HG03342 (cell line): ENCODE measurements around the gene FOXL1.

Source experiments
- ATAC-seq: cut with Tn5 transposase; IDR thresholded peaks from one replicate; pipeline ENCODE4 v1.9.1; 2021; ENCODE audit warnings: mild to moderate bottlenecking, moderate library complexity; ENCODE audit not compliant: unreplicated experiment

The FOXL1 gene

DNA sequence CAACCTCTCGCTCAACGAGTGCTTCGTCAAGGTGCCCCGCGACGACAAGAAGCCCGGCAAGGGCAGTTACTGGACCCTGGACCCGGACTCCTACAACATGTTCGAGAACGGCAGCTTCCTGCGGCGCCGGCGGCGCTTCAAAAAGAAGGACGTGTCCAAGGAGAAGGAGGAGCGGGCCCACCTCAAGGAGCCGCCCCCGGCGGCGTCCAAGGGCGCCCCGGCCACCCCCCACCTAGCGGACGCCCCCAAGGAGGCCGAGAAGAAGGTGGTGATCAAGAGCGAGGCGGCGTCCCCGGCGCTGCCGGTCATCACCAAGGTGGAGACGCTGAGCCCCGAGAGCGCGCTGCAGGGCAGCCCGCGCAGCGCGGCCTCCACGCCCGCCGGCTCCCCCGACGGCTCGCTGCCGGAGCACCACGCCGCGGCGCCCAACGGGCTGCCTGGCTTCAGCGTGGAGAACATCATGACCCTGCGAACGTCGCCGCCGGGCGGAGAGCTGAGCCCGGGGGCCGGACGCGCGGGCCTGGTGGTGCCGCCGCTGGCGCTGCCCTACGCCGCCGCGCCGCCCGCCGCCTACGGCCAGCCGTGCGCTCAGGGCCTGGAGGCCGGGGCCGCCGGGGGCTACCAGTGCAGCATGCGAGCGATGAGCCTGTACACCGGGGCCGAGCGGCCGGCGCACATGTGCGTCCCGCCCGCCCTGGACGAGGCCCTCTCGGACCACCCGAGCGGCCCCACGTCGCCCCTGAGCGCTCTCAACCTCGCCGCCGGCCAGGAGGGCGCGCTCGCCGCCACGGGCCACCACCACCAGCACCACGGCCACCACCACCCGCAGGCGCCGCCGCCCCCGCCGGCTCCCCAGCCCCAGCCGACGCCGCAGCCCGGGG lies 10.4 kb upstream of the FOXL1 start:
- ATAC-seq: no peak

GRCh38 chr16:86568677-86569623 lies 9.4 kb upstream of the FOXL1 start:
- ATAC-seq: no peak

DNA sequence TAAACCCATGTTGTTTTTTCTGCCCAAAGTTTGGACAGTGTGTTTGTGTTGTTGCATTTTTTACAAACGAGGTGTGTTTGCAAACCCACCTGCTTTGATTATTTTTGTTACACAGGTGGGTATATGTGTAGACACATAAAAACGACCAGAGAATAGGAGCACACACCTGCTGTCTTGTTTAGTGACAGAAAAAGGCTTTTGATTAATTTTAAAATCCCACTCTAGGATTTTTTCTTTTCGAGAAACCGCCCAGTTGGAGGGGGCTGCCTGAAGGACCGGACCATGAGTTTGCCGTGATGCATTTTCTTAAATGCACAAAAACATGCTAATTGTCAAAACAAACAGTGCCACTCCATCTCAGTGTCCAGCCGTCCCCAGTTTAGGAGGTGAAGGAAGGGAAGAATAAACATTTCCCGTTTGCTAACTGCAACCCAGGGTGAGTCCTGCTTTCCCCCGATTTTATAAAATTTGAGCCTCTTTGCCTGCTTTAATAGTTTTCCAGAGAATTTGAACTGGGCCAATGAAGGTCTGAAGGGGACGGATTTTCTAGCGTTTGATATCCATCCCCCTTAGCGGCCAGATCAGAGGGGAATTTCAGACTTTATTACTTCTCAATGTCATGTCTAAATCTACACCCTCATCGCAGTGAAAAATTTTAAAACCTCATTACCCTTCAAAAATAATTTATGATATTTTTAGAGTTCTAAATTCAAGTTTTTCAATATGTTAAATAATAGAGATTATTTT lies 8.5 kb upstream of the FOXL1 start:
- ATAC-seq: no peak

DNA sequence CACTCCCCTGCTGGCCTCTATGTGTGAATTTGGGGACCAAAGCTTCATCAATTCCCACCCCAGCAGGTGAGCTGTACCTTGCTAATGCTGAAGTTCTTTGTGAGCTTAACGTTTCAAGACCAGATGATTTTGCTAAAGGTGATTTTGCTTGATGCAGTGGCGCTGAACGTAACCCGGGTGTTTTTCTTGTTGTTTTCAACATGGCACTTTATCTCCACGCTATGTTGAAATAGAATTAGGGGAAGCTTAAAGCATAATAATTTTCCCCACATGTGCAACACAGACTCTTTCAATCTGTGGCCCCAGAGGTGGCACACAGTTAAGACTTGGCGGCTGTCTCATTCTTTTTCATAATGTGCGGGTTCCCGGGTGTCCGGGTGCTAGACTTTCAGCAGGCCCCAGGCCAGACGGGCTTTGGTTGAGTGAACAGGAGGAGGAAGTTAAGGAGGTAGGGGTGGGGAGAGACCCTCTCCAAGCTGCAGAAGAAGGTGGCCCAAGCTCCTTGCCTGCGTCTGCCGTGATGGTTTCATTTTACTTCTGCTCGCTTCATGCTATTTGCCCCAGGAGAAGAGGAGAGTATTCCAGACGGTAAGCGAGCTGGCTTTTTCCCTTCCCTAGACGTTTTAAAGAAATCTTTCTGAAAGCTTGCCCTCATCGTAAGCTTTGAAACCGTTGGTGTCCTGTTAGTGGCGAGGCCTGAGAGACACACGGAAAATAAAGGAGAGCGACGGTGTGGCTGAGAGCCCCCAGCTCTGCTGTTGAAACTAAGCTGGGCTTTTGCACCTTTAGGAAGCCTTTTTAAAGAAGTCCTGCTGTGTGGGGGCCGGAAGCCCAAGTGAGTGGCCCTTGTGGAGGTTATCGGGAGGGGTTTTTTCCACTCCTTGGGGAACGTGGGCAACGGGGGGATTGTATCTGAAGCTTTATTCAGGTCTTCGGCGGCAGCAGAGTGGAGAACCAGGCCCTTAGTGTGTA lies 7.5 kb upstream of the FOXL1 start:
- ATAC-seq: no peak

GRCh38 chr16:86571530-86571915 lies 6.8 kb upstream of the FOXL1 start:
- no peak for ATAC-seq

GRCh38 chr16:86572041-86572521 lies 6.3 kb upstream of the FOXL1 start:
- no peak for ATAC-seq

GRCh38 chr16:86572606-86573005 lies 5.7 kb upstream of the FOXL1 start:
- no peak for ATAC-seq

DNA sequence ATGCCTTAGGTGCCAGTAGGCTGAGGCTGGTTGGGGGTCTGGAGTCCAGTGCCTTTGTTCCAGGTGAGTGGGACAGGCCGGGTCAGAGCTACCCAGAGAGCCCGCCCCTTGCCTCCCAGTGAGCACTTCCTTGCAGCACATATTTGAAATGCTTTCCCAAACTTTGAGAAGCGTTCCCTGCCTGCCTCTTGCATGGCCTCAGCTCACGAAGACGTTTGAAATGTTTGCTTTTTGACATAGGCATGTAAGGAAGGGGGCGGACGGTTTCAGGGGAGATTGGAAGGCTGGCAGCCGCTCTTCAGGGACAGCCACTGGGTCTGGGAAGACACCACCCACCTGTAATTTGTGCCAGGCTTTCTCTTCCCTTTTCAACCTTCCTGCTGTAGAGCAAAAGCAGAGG lies 5.1 kb upstream of the FOXL1 start:
- no peak for ATAC-seq

GRCh38 chr16:86573646-86574508 lies 4.5 kb upstream of the FOXL1 start:
- no peak for ATAC-seq

DNA sequence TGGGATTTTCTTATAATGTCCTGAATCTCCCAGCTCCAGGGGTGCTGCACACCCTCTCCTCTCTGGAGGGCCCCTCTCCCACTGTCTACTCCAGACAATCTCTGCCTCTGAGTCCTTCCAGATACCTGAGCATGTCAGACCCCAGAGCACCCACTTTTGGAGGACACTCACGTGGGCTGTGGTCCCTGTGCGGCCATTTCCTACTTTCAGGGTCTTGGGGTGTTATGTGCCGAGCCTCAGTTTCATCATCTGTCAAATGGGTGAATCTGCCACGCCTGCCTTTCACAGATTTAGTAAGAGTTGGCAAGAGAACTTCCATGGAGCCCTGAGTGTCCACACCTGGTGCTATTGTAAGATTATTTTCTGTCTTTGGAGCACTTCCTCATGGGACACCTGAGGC lies 3.7 kb upstream of the FOXL1 start:
- ATAC-seq: no peak

- no peak for ATAC-seq
Observed at GRCh38 chr16:86575095-86575685, 3.2 kb upstream of the FOXL1 start.

GRCh38 chr16:86575754-86576557 lies 2.4 kb upstream of the FOXL1 start:
- no peak for ATAC-seq

- no peak for ATAC-seq
Observed at GRCh38 chr16:86576591-86577313, 1.6 kb upstream of the FOXL1 start.

- ATAC-seq: no peak
Observed at GRCh38 chr16:86577314-86577971, 906 bp upstream of the FOXL1 start.

DNA sequence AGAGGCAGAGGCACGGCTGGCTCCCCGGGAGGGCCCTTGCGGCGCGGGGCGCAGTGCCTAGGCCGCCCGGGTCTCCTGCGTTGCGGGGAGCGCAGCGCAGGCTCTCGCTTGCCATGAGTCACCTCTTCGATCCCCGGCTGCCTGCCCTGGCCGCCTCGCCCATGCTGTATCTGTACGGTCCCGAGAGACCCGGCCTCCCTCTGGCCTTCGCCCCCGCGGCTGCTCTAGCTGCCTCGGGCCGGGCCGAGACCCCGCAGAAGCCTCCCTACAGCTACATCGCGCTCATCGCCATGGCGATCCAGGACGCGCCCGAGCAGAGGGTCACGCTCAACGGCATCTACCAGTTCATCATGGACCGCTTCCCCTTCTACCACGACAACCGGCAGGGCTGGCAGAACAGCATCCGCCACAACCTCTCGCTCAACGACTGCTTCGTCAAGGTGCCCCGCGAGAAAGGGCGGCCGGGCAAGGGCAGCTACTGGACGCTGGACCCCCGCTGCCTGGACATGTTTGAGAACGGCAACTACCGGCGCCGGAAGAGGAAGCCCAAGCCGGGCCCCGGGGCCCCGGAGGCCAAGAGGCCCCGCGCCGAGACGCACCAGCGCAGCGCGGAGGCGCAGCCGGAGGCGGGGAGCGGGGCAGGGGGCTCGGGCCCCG lies 390 bp downstream of the FOXL1 start:
- ATAC-seq: no peak
